Activated CD4-positive, alpha-beta memory T cell treated with anti-CD3 and anti-CD28 coated beads for 36 hours (primary cell): ENCODE measurements around the gene RPL28. TPM values are rescaled to one million over a fixed set of nuclear protein-coding genes. Genes with fewer than 3 reads are reported as not detected.
"Not testable (repeated sequence)": the region's sequence is repeated elsewhere in the genome, so short reads cannot be mapped to it uniquely, and the experiment has no call there.

Source experiments
- CTCF ChIA-PET: fragments of 350-600 bp; sonication (Branson Sonifier 250); formaldehyde crosslinking; loops from one replicate; lab custom pipeline; 2021; ENCODE audit warnings: antibody characterized with exemption, inconsistent platforms; lab: Charles Lee
- POLR2A ChIA-PET: fragments of 350-600 bp; sonication (Branson Sonifier 250); formaldehyde crosslinking; loops from one replicate; lab custom pipeline; 2021; ENCODE audit warnings: antibody characterized with exemption; lab: Charles Lee
- DNase-seq: peaks from one replicate; pipeline ENCODE4 v3.0.0-alpha.2; 2020
- H3K27ac Mint-ChIP-seq: one replicate; pipeline ENCODE4 v1.8.0; 2021; ENCODE audit warnings: mixed read lengths
- H3K27me3 Mint-ChIP-seq: one replicate; pipeline ENCODE4 v1.8.0; 2021; ENCODE audit warnings: mixed read lengths
- H3K36me3 Mint-ChIP-seq: one replicate; pipeline ENCODE4 v1.8.0; 2021; ENCODE audit warnings: mixed read lengths
- H3K4me1 Mint-ChIP-seq: one replicate; pipeline ENCODE4 v1.8.0; 2021; ENCODE audit warnings: low read depth, mixed read lengths
- H3K4me3 Mint-ChIP-seq: one replicate; pipeline ENCODE4 v1.8.0; 2021; ENCODE audit warnings: mild to moderate bottlenecking, mixed read lengths
- H3K9me3 Mint-ChIP-seq: one replicate; pipeline ENCODE4 v1.8.0; 2021; ENCODE audit warnings: mixed read lengths
- intact Hi-C: fragments of 100-400 bp; cut with micrococcal nuclease; formaldehyde crosslinking; loops from one replicate; pipeline ENCODE4 v1.15.1; 2023
- total RNA-seq, 2 experiments: library from RNA; stranded (reverse); gene quantifications; one replicate each; pipeline ENCODE4 v1.2.3, GENCODE V29; 2021

RPL28 gene
- total RNA-seq, 2 experiments from 2014 or later, result 2,630 to 2,642 TPM

- CTCF ChIA-PET, result no interaction called here
- Mint-ChIP-seq H3K4me3 (peak overlapping the region; percentile 93), H3K27ac (peak overlapping the region; percentile 83), H3K9me3 (peaks cover 4% of the 10 kb centered on the region), H3K36me3 (peaks cover 54% of the 10 kb centered on the region), H3K27me3 (no peaks in the 10 kb centered on the region), H3K4me1 (peaks cover 26% of the 10 kb centered on the region)
- DNase-seq, result no peak
- intact Hi-C loops, result no loop called here
- POLR2A ChIA-PET, result interaction anchor here (1.2 to 6.6 kb wide), 7 partner anchors 8 to 288 kb away, joined by 3 to 118 read pairs (median 10); partner anchors contain the start of genes ISOC2, KMT5C, PPP1R12C and RPL28
Observed at GRCh38 chr19:55406091-55406825, 20.5 kb downstream of the RPL28 start.

DNA sequence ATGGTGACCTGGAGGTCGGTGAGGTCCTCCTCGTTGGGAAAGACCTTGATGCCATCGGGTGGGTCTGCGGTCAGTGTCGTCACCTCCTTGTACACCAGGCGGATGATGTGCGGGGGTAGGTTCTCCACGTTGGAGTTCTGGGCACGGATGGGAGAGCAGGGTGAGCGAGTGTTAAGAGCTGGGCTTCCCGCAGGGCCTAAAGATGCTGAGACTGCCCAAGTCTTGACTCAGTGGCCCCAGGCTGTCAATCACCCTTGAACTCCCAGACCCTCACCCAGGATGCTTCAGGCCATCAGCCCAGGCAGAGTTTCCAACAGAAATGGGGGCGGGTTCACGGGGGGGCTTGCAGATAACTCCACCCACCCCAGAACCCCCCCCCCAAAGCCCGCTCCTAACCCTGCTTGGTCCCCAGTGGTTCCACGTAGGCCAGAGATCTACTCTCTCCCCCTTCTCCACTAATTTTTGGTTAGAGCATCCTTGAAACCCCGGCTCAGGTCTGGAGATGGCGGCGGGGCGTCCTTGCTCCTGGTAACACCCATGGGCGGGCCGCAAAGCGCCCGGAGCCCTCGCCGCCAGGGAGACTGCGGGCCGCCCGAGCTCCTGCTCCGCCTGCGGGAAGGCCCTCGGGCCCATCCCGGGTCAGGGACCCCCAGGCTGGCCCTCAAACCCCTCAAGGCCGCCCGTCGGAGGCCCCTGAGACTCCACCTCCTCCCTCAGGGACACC, 21.3 kb downstream of the RPL28 start:
- peak; percentile 33 for DNase-seq
- peaks cover 50% of the 10 kb centered on the region for H3K36me3 Mint-ChIP-seq
- intact Hi-C loops, result loop anchor here (1.0 kb wide), 1 partner anchor 9 kb away; no protein-coding TSS in a partner anchor
- H3K27ac Mint-ChIP-seq, result peak overlapping the region; percentile 83
- H3K4me1 Mint-ChIP-seq, result peaks cover 26% of the 10 kb centered on the region
- H3K9me3 Mint-ChIP-seq, result peaks cover 4% of the 10 kb centered on the region
- ChIA-PET CTCF (interaction anchor here (0.7 to 1.0 kb wide), 4 partner anchors 12 to 266 kb away, joined by 3 to 4 read pairs (median 4); partner anchors contain the start of gene KMT5C), POLR2A (interaction anchor here (0.8 to 6.6 kb wide), 13 partner anchors 8 to 289 kb away, joined by 3 to 118 read pairs (median 7); partner anchors contain the start of genes ISOC2, KMT5C, PPP1R12C and PPP6R1)
- peak overlapping the region; percentile 93 for H3K4me3 Mint-ChIP-seq
- no peaks in the 10 kb centered on the region for H3K27me3 Mint-ChIP-seq

DNA sequence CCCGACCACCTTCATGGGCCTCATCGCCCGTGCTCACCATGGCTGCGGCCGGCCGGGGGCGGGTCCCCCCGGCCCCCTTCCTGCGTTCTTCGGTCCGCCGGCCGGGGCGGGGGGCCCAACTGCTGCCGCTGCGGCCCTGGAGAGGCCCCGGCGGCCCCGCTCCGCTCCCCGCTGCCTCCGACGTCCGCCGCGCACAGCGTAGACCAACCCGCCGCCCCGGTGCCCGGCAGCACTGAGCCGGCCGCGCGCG, 21.7 kb downstream of the RPL28 start, which contains the start of gene UBE2S:
Gene UBE2S (minus strand): TSS at position 239 of the 250 bp plus-strand sequence. CDS start 199 bp downstream, at position 40.
- ChIA-PET CTCF (interaction anchor here (0.7 to 1.0 kb wide), 4 partner anchors 12 to 266 kb away, joined by 3 to 4 read pairs (median 4); partner anchors contain the start of gene KMT5C), POLR2A (interaction anchor here (0.6 to 6.6 kb wide), 15 partner anchors 9 to 290 kb away, joined by 3 to 118 read pairs (median 6); partner anchors contain the start of genes FIZ1, ISOC2, KMT5C and PPP1R12C)
- Mint-ChIP-seq H3K4me3 (peak within 1 kb of the TSS; percentile 93), H3K27ac (peak within 1 kb of the TSS; percentile 97), H3K4me1 (peaks cover 26% of the 10 kb centered on the region), H3K36me3 (peaks cover 46% of the 10 kb centered on the region)
- intact Hi-C loops, result loop anchor here (1.0 kb wide), 1 partner anchor 9 kb away; no protein-coding TSS in a partner anchor
- H3K9me3 Mint-ChIP-seq, DNase-seq, H3K27me3 Mint-ChIP-seq: not testable (repeated sequence)

DNA sequence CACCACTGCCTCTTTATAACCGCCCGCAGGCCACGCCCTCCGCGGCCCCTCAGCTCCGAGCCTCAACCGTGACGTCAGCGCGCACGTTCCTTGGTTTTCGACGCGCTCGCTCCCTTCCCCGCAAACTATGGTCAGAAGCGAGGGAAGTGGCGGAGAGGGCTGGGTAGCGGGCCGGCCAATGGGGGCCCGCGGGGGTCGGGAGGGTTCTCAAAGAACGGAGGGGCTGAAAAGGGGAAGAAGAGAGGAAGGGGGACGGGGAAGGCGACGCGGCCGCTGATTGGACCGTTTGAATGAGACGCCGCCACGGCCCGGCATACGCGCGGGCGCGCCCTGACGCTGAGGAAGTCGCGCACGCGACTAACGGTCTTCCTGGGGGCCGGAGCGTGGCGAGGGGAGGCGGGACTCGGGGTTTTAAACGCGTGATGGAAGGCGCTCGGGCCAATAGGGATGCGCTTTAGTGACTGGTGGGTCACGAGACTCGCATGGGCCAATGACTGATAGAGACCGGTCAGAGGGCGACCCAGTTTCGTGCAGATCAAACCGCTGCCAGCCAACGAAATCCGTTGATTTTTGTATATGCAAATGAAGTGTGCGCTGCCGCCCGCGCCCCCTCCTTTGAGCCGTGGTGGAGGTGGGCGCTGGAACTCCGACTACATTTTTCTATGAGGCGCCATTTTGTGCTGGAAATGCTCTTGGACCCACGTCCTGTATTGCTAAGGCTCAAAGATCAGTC, 22.2 kb downstream of the RPL28 start:
- Mint-ChIP-seq H3K9me3 (peaks cover 4% of the 10 kb centered on the region), H3K27me3 (no peaks in the 10 kb centered on the region), H3K4me3 (peak overlapping the region; percentile 90), H3K4me1 (peaks cover 26% of the 10 kb centered on the region), H3K36me3 (peaks cover 41% of the 10 kb centered on the region), H3K27ac (peak overlapping the region; percentile 97)
- ChIA-PET CTCF (interaction anchor here (0.7 to 1.7 kb wide), 7 partner anchors 10 to 266 kb away, joined by 3 to 6 read pairs (median 4); partner anchors contain the start of gene KMT5C), POLR2A (interaction anchor here (0.5 to 6.6 kb wide), 19 partner anchors 9 to 290 kb away, joined by 3 to 118 read pairs (median 6); partner anchors contain the start of genes FIZ1, ISOC2, KMT5C and PPP1R12C)
- intact Hi-C loops, result loop anchor here (1.0 to 2.0 kb wide), 4 partner anchors 10 to 149 kb away; partner anchors contain the start of genes KMT5C, PPP6R1 and RPL28
- DNase-seq, result peak; percentile 98

- Mint-ChIP-seq H3K27me3 (no peaks in the 10 kb centered on the region), H3K4me3 (peak overlapping the region; percentile 90), H3K4me1 (peaks cover 26% of the 10 kb centered on the region), H3K27ac (peak overlapping the region; percentile 97), H3K36me3 (peaks cover 36% of the 10 kb centered on the region), H3K9me3 (peaks cover 4% of the 10 kb centered on the region)
- ChIA-PET CTCF (interaction anchor here (0.9 to 1.7 kb wide), 4 partner anchors 10 to 105 kb away, joined by 3 to 6 read pairs (median 4); no protein-coding TSS in a partner anchor), POLR2A (interaction anchor here (0.6 to 1.8 kb wide), 6 partner anchors 9 to 129 kb away, joined by 3 to 8 read pairs (median 4); partner anchors contain the start of genes HSPBP1, KMT5C and TMEM238)
- DNase-seq, result no peak
- intact Hi-C loops, result loop anchor here (1.0 to 2.0 kb wide), 3 partner anchors 23 to 149 kb away; partner anchors contain the start of genes KMT5C, PPP6R1 and RPL28
Observed at GRCh38 chr19:55408533-55408872, 22.8 kb downstream of the RPL28 start.

- intact Hi-C loops, result loop anchor here (2.0 kb wide), 1 partner anchor 70 kb away; the partner anchor contains the start of gene KMT5C
- ChIA-PET POLR2A (interaction anchor here (0.9 to 1.8 kb wide), 5 partner anchors 10 to 129 kb away, joined by 3 to 8 read pairs (median 4); partner anchors contain the start of genes HSPBP1, KMT5C and TMEM238), CTCF (interaction anchor here (0.9 to 1.7 kb wide), 4 partner anchors 9 to 106 kb away, joined by 3 to 6 read pairs (median 4); no protein-coding TSS in a partner anchor)
- peaks cover 26% of the 10 kb centered on the region for H3K4me1 Mint-ChIP-seq
- H3K9me3 Mint-ChIP-seq, H3K4me3 Mint-ChIP-seq, H3K27me3 Mint-ChIP-seq, DNase-seq: not testable (repeated sequence)
- peak overlapping the region; percentile 60 for H3K27ac Mint-ChIP-seq
- H3K36me3 Mint-ChIP-seq, result peaks cover 31% of the 10 kb centered on the region
Observed at GRCh38 chr19:55409179-55409578, 23.4 kb downstream of the RPL28 start.

GRCh38 chr19:55410168-55410567, 24.4 kb downstream of the RPL28 start:
- POLR2A ChIA-PET, result interaction anchor here (1.1 kb wide), 1 partner anchor 14 kb away, joined by 3 read pairs; no protein-coding TSS in a partner anchor
- H3K27ac Mint-ChIP-seq, result no peak overlapping the region
- peaks cover 4% of the 10 kb centered on the region for H3K9me3 Mint-ChIP-seq
- H3K27me3 Mint-ChIP-seq, result no peaks in the 10 kb centered on the region
- peaks cover 26% of the 10 kb centered on the region for H3K4me1 Mint-ChIP-seq
- intact Hi-C loops, result no loop called here
- peaks cover 29% of the 10 kb centered on the region for H3K36me3 Mint-ChIP-seq
- CTCF ChIA-PET, result interaction anchor here (0.8 to 1.1 kb wide), 2 partner anchors 249 to 250 kb away, joined by 3 read pairs; no protein-coding TSS in a partner anchor
- DNase-seq, result no peak
- no peak overlapping the region for H3K4me3 Mint-ChIP-seq

GRCh38 chr19:55418185-55418584, 32.5 kb downstream of the RPL28 start:
- no peaks in the 10 kb centered on the region for H3K9me3 Mint-ChIP-seq
- H3K36me3 Mint-ChIP-seq, result no peaks in the 10 kb centered on the region
- H3K27ac Mint-ChIP-seq, result no peak overlapping the region
- CTCF ChIA-PET, result interaction anchor here (0.6 to 3.0 kb wide), 20 partner anchors 9 to 481 kb away, joined by 3 to 22 read pairs (median 4); partner anchors contain the start of genes KMT5C, PPP6R1, TMEM238 and UBE2S
- peaks cover 18% of the 10 kb centered on the region for H3K4me1 Mint-ChIP-seq
- DNase-seq, result peak; percentile 62
- POLR2A ChIA-PET, result no interaction called here
- no peaks in the 10 kb centered on the region for H3K27me3 Mint-ChIP-seq
- H3K4me3 Mint-ChIP-seq, result no peak overlapping the region
- intact Hi-C loops, result no loop called here

GRCh38 chr19:55419103-55419502, 33.4 kb downstream of the RPL28 start:
- Mint-ChIP-seq H3K27me3 (no peaks in the 10 kb centered on the region), H3K4me1 (peaks cover 18% of the 10 kb centered on the region), H3K27ac (no peak overlapping the region), H3K36me3 (no peaks in the 10 kb centered on the region), H3K4me3 (no peak overlapping the region), H3K9me3 (no peaks in the 10 kb centered on the region)
- ChIA-PET CTCF (interaction anchor here (0.6 to 3.0 kb wide), 13 partner anchors 10 to 330 kb away, joined by 3 to 22 read pairs (median 5); partner anchors contain the start of gene UBE2S), POLR2A (no interaction called here)
- intact Hi-C loops, result no loop called here
- DNase-seq, result no peak

GRCh38 chr19:55419624-55420236, 34.0 kb downstream of the RPL28 start:
- H3K9me3 Mint-ChIP-seq, result no peaks in the 10 kb centered on the region
- ChIA-PET CTCF (interaction anchor here (1.0 to 3.0 kb wide), 5 partner anchors 12 to 278 kb away, joined by 3 to 22 read pairs (median 4); partner anchors contain the start of gene UBE2S), POLR2A (interaction anchor here (0.7 kb wide), 1 partner anchor 11 kb away, joined by 3 read pairs; no protein-coding TSS in a partner anchor)
- no peaks in the 10 kb centered on the region for H3K36me3 Mint-ChIP-seq
- H3K4me1 Mint-ChIP-seq, result peaks cover 18% of the 10 kb centered on the region
- no peaks in the 10 kb centered on the region for H3K27me3 Mint-ChIP-seq
- intact Hi-C loops, result no loop called here
- H3K4me3 Mint-ChIP-seq, result no peak overlapping the region
- DNase-seq, result no peak
- no peak overlapping the region for H3K27ac Mint-ChIP-seq
